ENCODE results near the gene TLE3.

The TLE3 gene

GRCh38 chr15:70097321-70098152, at the start of gene TLE3:
TSS of gene TLE3 (minus strand) at chr15:70097917. CDS start at chr15:70096798, 1,119 bp downstream.
- Histone ChIP-seq H3K4me3 (ENCODE audit: low read length) (peak within 1 kb of the TSS; percentile 98), H3K27me3 (ENCODE audit: control insufficient read depth, insufficient read depth, low read length) (no peaks in the 10 kb centered on the region), H3K27ac (ENCODE audit: low read depth, low read length) (peak within 1 kb of the TSS; percentile 95), H3K9ac (ENCODE audit: low read length) (peak within 1 kb of the TSS; percentile 88), H3K4me1 (ENCODE audit: control insufficient read depth, insufficient read depth, low read length) (peaks cover 26% of the 10 kb centered on the region), H3K36me3 (ENCODE audit: control insufficient read depth, insufficient read depth, low read length) (no peaks in the 10 kb centered on the region)

GRCh38 chr15:70147178-70147760, 49.6 kb upstream of the TLE3 start:
- Histone ChIP-seq H3K27me3 (ENCODE audit: control insufficient read depth, insufficient read depth, low read length) (no peaks in the 10 kb centered on the region), H3K9ac (ENCODE audit: low read length) (no peak overlapping the region), H3K4me3 (ENCODE audit: low read length) (no peak overlapping the region), H3K36me3 (ENCODE audit: control insufficient read depth, insufficient read depth, low read length) (no peaks in the 10 kb centered on the region), H3K4me1 (ENCODE audit: control insufficient read depth, insufficient read depth, low read length) (peaks cover 9% of the 10 kb centered on the region), H3K27ac (ENCODE audit: low read depth, low read length) (no peak overlapping the region)

GRCh38 chr15:70146771-70147170, 49.1 kb upstream of the TLE3 start:
- no peak overlapping the region for H3K27ac ChIP-seq (ENCODE audit: low read depth, low read length)
- H3K4me3 ChIP-seq (ENCODE audit: low read length): no peak overlapping the region
- H3K27me3 ChIP-seq (ENCODE audit: control insufficient read depth, insufficient read depth, low read length): no peaks in the 10 kb centered on the region
- H3K9ac ChIP-seq (ENCODE audit: low read length): no peak overlapping the region
- peaks cover 5% of the 10 kb centered on the region for H3K4me1 ChIP-seq (ENCODE audit: control insufficient read depth, insufficient read depth, low read length)
- no peaks in the 10 kb centered on the region for H3K36me3 ChIP-seq (ENCODE audit: control insufficient read depth, insufficient read depth, low read length)

GRCh38 chr15:70146162-70146561, 48.4 kb upstream of the TLE3 start:
- Histone ChIP-seq H3K36me3 (ENCODE audit: control insufficient read depth, insufficient read depth, low read length) (no peaks in the 10 kb centered on the region), H3K9ac (ENCODE audit: low read length) (no peak overlapping the region), H3K27ac (ENCODE audit: low read depth, low read length) (no peak overlapping the region), H3K4me1 (ENCODE audit: control insufficient read depth, insufficient read depth, low read length) (peaks cover 2% of the 10 kb centered on the region), H3K4me3 (ENCODE audit: low read length) (no peak overlapping the region), H3K27me3 (ENCODE audit: control insufficient read depth, insufficient read depth, low read length) (no peaks in the 10 kb centered on the region)

- H3K36me3 ChIP-seq (ENCODE audit: control insufficient read depth, insufficient read depth, low read length): no peaks in the 10 kb centered on the region
- H3K4me1 ChIP-seq (ENCODE audit: control insufficient read depth, insufficient read depth, low read length): peaks cover 9% of the 10 kb centered on the region
- H3K9ac ChIP-seq (ENCODE audit: low read length): no peak overlapping the region
- H3K27me3 ChIP-seq (ENCODE audit: control insufficient read depth, insufficient read depth, low read length): no peaks in the 10 kb centered on the region
- H3K27ac ChIP-seq (ENCODE audit: low read depth, low read length): no peak overlapping the region
- no peak overlapping the region for H3K4me3 ChIP-seq (ENCODE audit: low read length)
Measured at GRCh38 chr15:70145261-70145660, 47.5 kb upstream of the TLE3 start.

GRCh38 chr15:70142322-70143191, 44.8 kb upstream of the TLE3 start:
- Histone ChIP-seq H3K4me3 (ENCODE audit: low read length) (no peak overlapping the region), H3K36me3 (ENCODE audit: control insufficient read depth, insufficient read depth, low read length) (no peaks in the 10 kb centered on the region), H3K9ac (ENCODE audit: low read length) (no peak overlapping the region), H3K27me3 (ENCODE audit: control insufficient read depth, insufficient read depth, low read length) (no peaks in the 10 kb centered on the region), H3K4me1 (ENCODE audit: control insufficient read depth, insufficient read depth, low read length) (peaks cover 13% of the 10 kb centered on the region), H3K27ac (ENCODE audit: low read depth, low read length) (no peak overlapping the region)

GRCh38 chr15:70142072-70142321, 44.3 kb upstream of the TLE3 start:
- Histone ChIP-seq H3K4me1 (ENCODE audit: control insufficient read depth, insufficient read depth, low read length) (peaks cover 13% of the 10 kb centered on the region), H3K36me3 (ENCODE audit: control insufficient read depth, insufficient read depth, low read length) (no peaks in the 10 kb centered on the region), H3K4me3 (ENCODE audit: low read length) (no peak overlapping the region), H3K9ac (ENCODE audit: low read length) (no peak overlapping the region), H3K27ac (ENCODE audit: low read depth, low read length) (no peak overlapping the region), H3K27me3 (ENCODE audit: control insufficient read depth, insufficient read depth, low read length) (no peaks in the 10 kb centered on the region)

GRCh38 chr15:70141376-70142071, 43.8 kb upstream of the TLE3 start:
- no peaks in the 10 kb centered on the region for H3K27me3 ChIP-seq (ENCODE audit: control insufficient read depth, insufficient read depth, low read length)
- peaks cover 13% of the 10 kb centered on the region for H3K4me1 ChIP-seq (ENCODE audit: control insufficient read depth, insufficient read depth, low read length)
- no peak overlapping the region for H3K9ac ChIP-seq (ENCODE audit: low read length)
- peak overlapping the region; percentile 20 for H3K4me3 ChIP-seq (ENCODE audit: low read length)
- no peaks in the 10 kb centered on the region for H3K36me3 ChIP-seq (ENCODE audit: control insufficient read depth, insufficient read depth, low read length)
- no peak overlapping the region for H3K27ac ChIP-seq (ENCODE audit: low read depth, low read length)

- H3K36me3 ChIP-seq (ENCODE audit: control insufficient read depth, insufficient read depth, low read length): no peaks in the 10 kb centered on the region
- no peaks in the 10 kb centered on the region for H3K27me3 ChIP-seq (ENCODE audit: control insufficient read depth, insufficient read depth, low read length)
- no peak overlapping the region for H3K9ac ChIP-seq (ENCODE audit: low read length)
- H3K4me3 ChIP-seq (ENCODE audit: low read length): peak overlapping the region; percentile 20
- no peak overlapping the region for H3K27ac ChIP-seq (ENCODE audit: low read depth, low read length)
- H3K4me1 ChIP-seq (ENCODE audit: control insufficient read depth, insufficient read depth, low read length): peaks cover 13% of the 10 kb centered on the region
Measured at GRCh38 chr15:70140543-70141375, 43.0 kb upstream of the TLE3 start.

GRCh38 chr15:70140025-70140542, 42.4 kb upstream of the TLE3 start:
- peaks cover 13% of the 10 kb centered on the region for H3K4me1 ChIP-seq (ENCODE audit: control insufficient read depth, insufficient read depth, low read length)
- no peak overlapping the region for H3K4me3 ChIP-seq (ENCODE audit: low read length)
- no peak overlapping the region for H3K9ac ChIP-seq (ENCODE audit: low read length)
- H3K36me3 ChIP-seq (ENCODE audit: control insufficient read depth, insufficient read depth, low read length): no peaks in the 10 kb centered on the region
- no peaks in the 10 kb centered on the region for H3K27me3 ChIP-seq (ENCODE audit: control insufficient read depth, insufficient read depth, low read length)
- H3K27ac ChIP-seq (ENCODE audit: low read depth, low read length): no peak overlapping the region

- H3K9ac ChIP-seq (ENCODE audit: low read length): no peak overlapping the region
- H3K36me3 ChIP-seq (ENCODE audit: control insufficient read depth, insufficient read depth, low read length): no peaks in the 10 kb centered on the region
- H3K4me1 ChIP-seq (ENCODE audit: control insufficient read depth, insufficient read depth, low read length): peaks cover 13% of the 10 kb centered on the region
- no peak overlapping the region for H3K4me3 ChIP-seq (ENCODE audit: low read length)
- no peak overlapping the region for H3K27ac ChIP-seq (ENCODE audit: low read depth, low read length)
- H3K27me3 ChIP-seq (ENCODE audit: control insufficient read depth, insufficient read depth, low read length): no peaks in the 10 kb centered on the region
Measured at GRCh38 chr15:70137967-70138366, 40.2 kb upstream of the TLE3 start.

Data from rectal smooth muscle tissue (tissue), 1 donor.